Measurements from ENCODE around the gene RBFOX2. TPM values are rescaled to one million over a fixed set of nuclear protein-coding genes. Genes with fewer than 3 reads are reported as not detected.

RBFOX2 gene
- total and polyA plus RNA-seq, 3 experiments from 2014 or later = 0.86 to 7.1 (median 6.1) TPM

DNA sequence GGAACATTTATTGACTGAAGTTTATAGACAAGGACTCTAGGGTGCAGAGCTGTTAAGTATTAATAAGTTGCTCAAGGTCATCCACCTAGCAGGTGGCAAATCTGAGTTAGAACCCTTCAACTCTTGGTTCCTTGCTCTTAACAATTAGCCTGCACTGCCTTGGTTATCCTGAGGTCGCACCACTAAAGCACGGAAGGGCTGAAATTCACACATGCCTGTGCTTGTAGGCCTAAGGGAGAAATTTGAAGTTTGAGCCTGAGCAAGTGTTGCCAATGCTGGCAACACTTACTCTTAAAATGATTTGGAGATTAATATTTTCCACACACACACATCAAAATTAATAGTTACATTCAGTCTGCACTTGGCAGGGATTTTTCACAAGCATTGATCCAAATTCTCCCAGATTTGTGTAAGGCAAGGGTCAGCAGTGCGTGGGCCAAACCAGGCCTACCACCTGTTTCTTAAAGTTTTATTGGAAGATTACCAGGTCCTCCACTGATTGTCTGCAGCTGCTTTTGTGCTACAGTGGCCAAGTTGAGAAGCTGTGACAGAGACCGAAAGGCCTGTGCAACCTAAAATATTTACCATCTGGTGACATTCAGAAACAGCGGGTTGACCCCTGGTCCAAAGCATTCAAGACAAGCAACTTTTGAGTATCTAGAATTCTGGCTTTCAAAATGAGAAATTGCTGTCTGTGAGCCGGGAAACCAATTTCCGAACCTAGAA, 294.7 kb downstream of the RBFOX2 start:
- Mint-ChIP-seq H3K4me3 (no peak overlapping the region), H3K27ac (no peak overlapping the region), H3K27me3 (peaks cover 10 to 42% of the 10 kb centered on the region in 2 donors), H3K36me3 (no peaks in the 10 kb centered on the region), H3K4me1 (no peaks in the 10 kb centered on the region), H3K9me3 (no peaks in the 10 kb centered on the region)
- DNase-seq = no peak
- ChIA-PET POLR2A (no interaction called here), CTCF (interaction anchor here (1.8 kb wide), 1 partner anchor 332 kb away, joined by 4 read pairs; no protein-coding TSS in a partner anchor)
- Histone ChIP-seq H3K27ac (ENCODE audit: low read depth, low read length) (no peak overlapping the region), H3K9me3 (ENCODE audit: low read length) (no peaks in the 10 kb centered on the region), H3K27me3 (ENCODE audit: insufficient read depth, low read length, poor library complexity, severe bottlenecking) (no peaks in the 10 kb centered on the region), H3K4me3 (ENCODE audit: low read length) (no peak overlapping the region), H3K4me1 (ENCODE audit: insufficient read depth, low read length) (no peaks in the 10 kb centered on the region), H3K36me3 (ENCODE audit: insufficient read depth, low read length) (no peaks in the 10 kb centered on the region)

DNA sequence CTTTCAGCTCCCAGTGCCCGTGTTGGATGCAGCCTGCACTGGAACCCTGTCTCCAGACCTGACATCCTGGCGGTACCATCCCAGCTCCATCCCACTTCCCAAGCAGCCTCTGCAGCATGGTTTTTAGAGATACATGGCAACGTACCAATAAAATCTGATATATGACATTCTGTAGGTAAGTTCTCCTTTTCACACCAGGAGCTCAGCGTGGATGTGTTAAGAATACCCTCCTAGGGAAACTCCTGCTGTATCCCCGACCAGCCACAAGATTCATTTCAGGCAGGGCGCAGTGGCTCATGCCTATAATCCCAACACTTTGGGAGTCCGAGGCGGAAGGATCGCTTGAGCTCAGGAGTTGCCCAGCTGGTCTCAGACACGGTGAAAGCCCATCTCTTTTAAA, 295.6 kb downstream of the RBFOX2 start:
- no peaks in the 10 kb centered on the region for H3K36me3 ChIP-seq (ENCODE audit: insufficient read depth, low read length)
- POLR2A ChIA-PET = no interaction called here
- no peaks in the 10 kb centered on the region for H3K9me3 ChIP-seq (ENCODE audit: low read length)
- no peaks in the 10 kb centered on the region for H3K9me3 Mint-ChIP-seq
- H3K4me3 ChIP-seq (ENCODE audit: low read length) = no peak overlapping the region
- H3K27me3 ChIP-seq (ENCODE audit: insufficient read depth, low read length, poor library complexity, severe bottlenecking) = no peaks in the 10 kb centered on the region
- no peak overlapping the region for H3K27ac Mint-ChIP-seq
- H3K27me3 Mint-ChIP-seq = peaks cover 6 to 33% of the 10 kb centered on the region in 2 donors
- no peaks in the 10 kb centered on the region for H3K36me3 Mint-ChIP-seq
- CTCF ChIA-PET = interaction anchor here (1.8 kb wide), 1 partner anchor 333 kb away, joined by 4 read pairs; no protein-coding TSS in a partner anchor
- H3K4me3 Mint-ChIP-seq = no peak overlapping the region
- DNase-seq = no peak
- H3K4me1 Mint-ChIP-seq = no peaks in the 10 kb centered on the region
- no peaks in the 10 kb centered on the region for H3K4me1 ChIP-seq (ENCODE audit: insufficient read depth, low read length)
- no peak overlapping the region for H3K27ac ChIP-seq (ENCODE audit: low read depth, low read length)

DNA sequence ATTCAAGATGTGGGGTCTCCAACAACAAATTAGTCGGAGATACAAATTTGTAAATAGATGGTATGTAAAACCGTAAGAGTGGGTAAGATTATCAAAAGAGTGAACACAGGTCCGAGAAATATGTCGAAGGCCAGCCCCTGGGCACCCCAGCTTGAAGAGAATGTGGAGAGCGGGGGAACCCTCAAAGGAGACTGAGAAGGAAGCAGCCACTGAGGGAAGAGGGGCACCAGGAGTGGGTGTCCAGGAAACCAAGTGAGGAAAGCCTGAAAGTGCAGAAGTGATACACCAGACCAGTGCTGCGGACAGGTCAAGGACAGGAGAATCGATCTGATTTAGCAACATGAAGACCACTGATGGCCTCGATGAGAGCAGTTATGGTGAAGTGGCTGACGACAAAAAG, 296.5 kb downstream of the RBFOX2 start:
- peak overlapping the region in 1 of 8 donors; percentile 12 for H3K27ac Mint-ChIP-seq
- H3K9me3 Mint-ChIP-seq = no peaks in the 10 kb centered on the region
- no peak for DNase-seq

DNA sequence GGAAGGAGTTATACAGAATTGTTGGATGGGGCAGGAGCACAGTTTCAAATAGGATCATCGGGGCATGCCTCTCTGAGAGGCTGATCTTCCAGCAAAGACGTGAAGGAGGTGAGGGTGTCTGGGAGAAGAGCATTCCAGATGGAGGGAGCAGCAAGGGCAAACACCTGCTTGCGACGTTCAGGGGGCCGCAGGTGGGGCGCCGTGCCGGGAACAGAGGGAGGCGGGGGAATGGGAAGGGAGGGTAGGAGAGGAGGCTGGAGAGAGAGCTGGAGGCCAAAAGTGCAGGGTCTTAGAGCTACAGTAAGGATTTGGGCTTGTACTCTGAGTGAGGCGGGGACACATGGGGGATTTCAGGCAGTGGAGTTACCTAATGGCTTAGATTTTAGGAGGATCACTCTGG, 297.3 kb downstream of the RBFOX2 start:
- Histone ChIP-seq H3K9me3 (ENCODE audit: low read length) (no peaks in the 10 kb centered on the region), H3K27me3 (ENCODE audit: insufficient read depth, low read length, poor library complexity, severe bottlenecking) (no peaks in the 10 kb centered on the region), H3K36me3 (ENCODE audit: insufficient read depth, low read length) (no peaks in the 10 kb centered on the region), H3K4me3 (ENCODE audit: low read length) (no peak overlapping the region), H3K27ac (ENCODE audit: low read depth, low read length) (no peak overlapping the region), H3K4me1 (ENCODE audit: insufficient read depth, low read length) (no peaks in the 10 kb centered on the region)
- H3K27ac Mint-ChIP-seq = no peak overlapping the region
- no peaks in the 10 kb centered on the region for H3K9me3 Mint-ChIP-seq
- H3K27me3 Mint-ChIP-seq = peaks cover 11 to 29% of the 10 kb centered on the region in 2 donors
- no peaks in the 10 kb centered on the region for H3K36me3 Mint-ChIP-seq
- ChIA-PET POLR2A (no interaction called here), CTCF (no interaction called here)
- no peak overlapping the region for H3K4me3 Mint-ChIP-seq
- H3K4me1 Mint-ChIP-seq = no peaks in the 10 kb centered on the region
- DNase-seq = no peak

More for the DNA sequence above, 296.5 kb downstream of the RBFOX2 start:
- peaks cover 9 to 35% of the 10 kb centered on the region in 2 donors for H3K27me3 Mint-ChIP-seq
- no peak overlapping the region for H3K4me3 ChIP-seq (ENCODE audit: low read length)
- H3K4me1 ChIP-seq (ENCODE audit: insufficient read depth, low read length) = no peaks in the 10 kb centered on the region
- no peaks in the 10 kb centered on the region for H3K36me3 Mint-ChIP-seq
- CTCF ChIA-PET = no interaction called here
- no peak overlapping the region for H3K27ac ChIP-seq (ENCODE audit: low read depth, low read length)
- no peaks in the 10 kb centered on the region for H3K4me1 Mint-ChIP-seq
- H3K4me3 Mint-ChIP-seq = no peak overlapping the region
- no peaks in the 10 kb centered on the region for H3K27me3 ChIP-seq (ENCODE audit: insufficient read depth, low read length, poor library complexity, severe bottlenecking)
- POLR2A ChIA-PET = no interaction called here
- no peaks in the 10 kb centered on the region for H3K36me3 ChIP-seq (ENCODE audit: insufficient read depth, low read length)
- H3K9me3 ChIP-seq (ENCODE audit: low read length) = no peaks in the 10 kb centered on the region

DNA sequence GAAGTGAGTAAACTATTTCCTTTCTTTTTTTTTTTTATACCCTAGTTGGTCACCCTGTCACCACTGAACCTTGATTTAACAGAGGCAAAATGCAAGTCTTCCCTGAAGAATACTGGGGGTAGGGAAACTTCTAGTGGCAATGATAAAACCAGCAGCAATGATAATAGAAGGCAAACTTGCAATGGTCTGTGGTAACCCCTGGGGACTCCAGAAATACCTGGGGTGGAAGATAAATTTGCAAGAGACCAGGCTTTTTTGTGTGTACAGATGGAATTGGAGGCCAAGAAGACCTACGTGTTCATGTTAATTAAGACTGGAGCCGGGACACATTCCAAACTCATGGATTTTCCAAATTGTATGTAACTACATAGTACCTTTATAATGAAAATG, 299.3 kb downstream of the RBFOX2 start:
- no peaks in the 10 kb centered on the region for H3K36me3 Mint-ChIP-seq
- no peaks in the 10 kb centered on the region for H3K9me3 Mint-ChIP-seq
- no peak overlapping the region for H3K4me3 Mint-ChIP-seq
- no peaks in the 10 kb centered on the region for H3K4me1 ChIP-seq (ENCODE audit: insufficient read depth, low read length)
- H3K4me1 Mint-ChIP-seq = no peaks in the 10 kb centered on the region
- no peaks in the 10 kb centered on the region for H3K36me3 ChIP-seq (ENCODE audit: insufficient read depth, low read length)
- no peaks in the 10 kb centered on the region for H3K27me3 ChIP-seq (ENCODE audit: insufficient read depth, low read length, poor library complexity, severe bottlenecking)
- no peak for DNase-seq
- no peak overlapping the region for H3K27ac ChIP-seq (ENCODE audit: low read depth, low read length)
- H3K27ac Mint-ChIP-seq = peak overlapping the region in 1 of 8 donors; percentile 90
- ChIA-PET POLR2A (no interaction called here), CTCF (no interaction called here)
- no peak overlapping the region for H3K4me3 ChIP-seq (ENCODE audit: low read length)
- no peaks in the 10 kb centered on the region for H3K9me3 ChIP-seq (ENCODE audit: low read length)
- peaks cover 11 to 23% of the 10 kb centered on the region in 2 donors for H3K27me3 Mint-ChIP-seq

DNA sequence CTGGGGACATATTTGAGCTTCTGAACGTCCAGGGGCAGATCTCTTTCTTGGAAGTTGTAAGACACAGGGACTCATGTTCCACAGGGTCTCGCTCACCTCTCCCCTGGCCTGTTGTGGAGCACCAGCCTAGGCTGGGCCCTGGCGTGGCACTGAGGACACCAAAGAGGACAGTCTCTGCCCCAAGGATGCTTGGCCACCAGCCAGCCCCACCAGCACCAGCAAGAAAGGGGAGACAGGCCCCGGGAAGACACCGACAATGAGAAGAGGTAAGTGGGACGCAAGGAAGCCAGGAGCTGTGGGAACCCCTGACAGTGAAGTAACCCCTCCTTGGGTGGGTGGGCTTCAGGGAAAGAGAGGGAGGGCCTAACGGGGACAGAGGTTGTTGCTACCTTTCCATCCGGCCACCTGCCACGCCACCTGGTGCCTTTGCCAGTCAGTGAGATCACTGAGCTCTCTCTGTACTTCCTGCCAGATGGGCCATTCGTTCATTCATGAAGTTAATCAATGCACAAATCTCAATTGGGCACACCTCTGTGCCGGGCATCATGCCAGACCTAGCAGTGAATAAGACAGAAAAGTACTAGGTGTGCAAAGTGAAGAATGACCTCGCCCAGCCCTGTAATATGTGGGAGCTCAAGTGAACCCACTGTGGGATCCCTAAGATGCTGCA, 299.9 kb downstream of the RBFOX2 start:
- CTCF ChIA-PET = no interaction called here
- POLR2A ChIA-PET = no interaction called here
- no peak for DNase-seq
- no peaks in the 10 kb centered on the region for H3K36me3 ChIP-seq (ENCODE audit: insufficient read depth, low read length)
- Mint-ChIP-seq H3K27ac (no peak overlapping the region), H3K36me3 (no peaks in the 10 kb centered on the region), H3K9me3 (no peaks in the 10 kb centered on the region), H3K4me3 (no peak overlapping the region), H3K4me1 (no peaks in the 10 kb centered on the region), H3K27me3 (peaks cover 11 to 23% of the 10 kb centered on the region in 2 donors)
- no peaks in the 10 kb centered on the region for H3K4me1 ChIP-seq (ENCODE audit: insufficient read depth, low read length)
- no peak overlapping the region for H3K27ac ChIP-seq (ENCODE audit: low read depth, low read length)
- H3K4me3 ChIP-seq (ENCODE audit: low read length) = no peak overlapping the region
- H3K9me3 ChIP-seq (ENCODE audit: low read length) = no peaks in the 10 kb centered on the region
- H3K27me3 ChIP-seq (ENCODE audit: insufficient read depth, low read length, poor library complexity, severe bottlenecking) = no peaks in the 10 kb centered on the region

DNA sequence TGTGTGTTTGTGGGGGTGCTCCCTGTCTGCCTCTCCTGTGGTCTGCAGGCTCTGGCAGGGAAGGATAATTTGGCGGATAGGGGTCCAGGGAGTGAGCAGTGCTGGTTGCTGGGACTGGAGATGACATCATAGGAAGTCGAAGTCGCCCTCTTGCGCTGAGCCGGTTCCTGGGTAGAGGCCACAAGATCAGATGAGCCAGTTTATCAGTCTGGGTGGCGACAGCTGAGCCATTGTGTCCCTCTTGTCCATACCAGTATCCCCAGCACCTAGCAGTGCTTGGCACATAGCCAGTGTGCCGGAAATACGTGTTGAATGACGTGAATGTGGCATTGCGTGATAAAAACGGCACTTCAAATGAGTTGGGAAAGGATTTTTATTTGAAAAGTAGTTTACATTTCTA, 301.2 kb downstream of the RBFOX2 start:
- H3K9me3 ChIP-seq (ENCODE audit: low read length) = no peaks in the 10 kb centered on the region
- Mint-ChIP-seq H3K9me3 (no peaks in the 10 kb centered on the region), H3K27ac (no peak overlapping the region), H3K4me1 (no peaks in the 10 kb centered on the region), H3K27me3 (peaks cover 11 to 23% of the 10 kb centered on the region in 2 donors), H3K36me3 (no peaks in the 10 kb centered on the region), H3K4me3 (no peak overlapping the region)
- no peak overlapping the region for H3K4me3 ChIP-seq (ENCODE audit: low read length)
- no peaks in the 10 kb centered on the region for H3K36me3 ChIP-seq (ENCODE audit: insufficient read depth, low read length)
- no peak for DNase-seq
- ChIA-PET CTCF (no interaction called here), POLR2A (no interaction called here)
- H3K27ac ChIP-seq (ENCODE audit: low read depth, low read length) = no peak overlapping the region
- H3K27me3 ChIP-seq (ENCODE audit: insufficient read depth, low read length, poor library complexity, severe bottlenecking) = no peaks in the 10 kb centered on the region
- no peaks in the 10 kb centered on the region for H3K4me1 ChIP-seq (ENCODE audit: insufficient read depth, low read length)

DNA sequence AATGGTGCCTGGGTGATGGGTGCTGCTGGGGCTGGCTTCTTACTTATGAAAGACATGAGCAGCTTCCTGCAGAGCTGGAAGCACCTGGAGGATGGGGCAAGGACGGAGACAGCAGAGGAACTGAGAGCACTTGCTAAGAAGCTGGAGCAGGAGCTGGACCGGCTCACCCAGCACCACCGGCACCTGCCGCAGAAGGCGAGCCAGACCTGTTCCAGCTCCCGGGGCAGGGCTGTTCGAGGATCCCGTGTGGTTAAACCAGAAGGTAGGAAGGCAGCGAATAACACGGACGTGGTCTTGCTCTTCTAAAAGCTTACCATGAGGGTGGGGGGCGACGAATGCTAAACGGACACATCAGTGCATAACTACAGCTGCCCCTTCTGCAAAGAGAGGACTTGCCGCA, 301.7 kb downstream of the RBFOX2 start:
- Histone ChIP-seq H3K36me3 (ENCODE audit: insufficient read depth, low read length) (no peaks in the 10 kb centered on the region), H3K27ac (ENCODE audit: low read depth, low read length) (no peak overlapping the region), H3K4me1 (ENCODE audit: insufficient read depth, low read length) (no peaks in the 10 kb centered on the region), H3K4me3 (ENCODE audit: low read length) (no peak overlapping the region), H3K27me3 (ENCODE audit: insufficient read depth, low read length, poor library complexity, severe bottlenecking) (no peaks in the 10 kb centered on the region), H3K9me3 (ENCODE audit: low read length) (no peaks in the 10 kb centered on the region)
- Mint-ChIP-seq H3K4me3 (no peak overlapping the region), H3K4me1 (no peaks in the 10 kb centered on the region), H3K9me3 (no peaks in the 10 kb centered on the region), H3K36me3 (no peaks in the 10 kb centered on the region), H3K27ac (no peak overlapping the region), H3K27me3 (peaks cover 9 to 19% of the 10 kb centered on the region in 2 donors)
- ChIA-PET CTCF (no interaction called here), POLR2A (no interaction called here)
- no peak for DNase-seq
